GM19395 (cell line): ENCODE measurements around the gene ARMCX1.
A peak's percentile ranks its signal among the peaks of the same experiment; 100 is the strongest.
"Not testable (repeated sequence)": the region's sequence is repeated elsewhere in the genome, so short reads cannot be mapped to it uniquely, and the experiment has no call there.

Experiments used
- ATAC-seq: cut with Tn5 transposase; IDR thresholded peaks from one replicate; pipeline ENCODE4 v1.9.1; 2021; ENCODE audit warnings: mild to moderate bottlenecking, moderate library complexity; ENCODE audit not compliant: unreplicated experiment

ARMCX1 gene

GRCh38 chrX:101550362-101550750 is at the start of gene ARMCX1:
ARMCX1 (plus strand) TSS chrX:101550547; CDS start chrX:101552931, 2,384 bp downstream.
- no peak for ATAC-seq

DNA sequence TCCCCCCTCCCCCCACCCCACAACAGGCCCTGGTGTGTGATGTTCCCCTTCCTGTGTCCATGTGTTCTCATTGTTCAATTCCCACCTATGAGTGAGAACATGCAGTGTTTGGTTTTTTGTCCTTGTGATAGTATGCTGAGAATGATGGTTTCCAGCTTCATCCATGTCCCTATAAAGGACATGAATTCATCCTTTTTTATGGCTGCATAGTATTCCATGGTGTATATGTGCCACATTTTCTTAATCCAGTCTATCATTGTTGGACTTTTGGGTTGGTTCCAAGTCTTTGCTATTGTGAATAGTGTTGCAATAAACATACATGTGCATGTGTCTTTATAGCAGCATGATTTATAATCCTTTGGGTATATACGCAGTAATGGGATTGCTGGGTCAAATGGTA is 47.4 kb upstream of the ARMCX1 start:
- ATAC-seq: not testable (repeated sequence)

GRCh38 chrX:101507372-101507771 is 43.0 kb upstream of the ARMCX1 start:
- no peak for ATAC-seq

DNA sequence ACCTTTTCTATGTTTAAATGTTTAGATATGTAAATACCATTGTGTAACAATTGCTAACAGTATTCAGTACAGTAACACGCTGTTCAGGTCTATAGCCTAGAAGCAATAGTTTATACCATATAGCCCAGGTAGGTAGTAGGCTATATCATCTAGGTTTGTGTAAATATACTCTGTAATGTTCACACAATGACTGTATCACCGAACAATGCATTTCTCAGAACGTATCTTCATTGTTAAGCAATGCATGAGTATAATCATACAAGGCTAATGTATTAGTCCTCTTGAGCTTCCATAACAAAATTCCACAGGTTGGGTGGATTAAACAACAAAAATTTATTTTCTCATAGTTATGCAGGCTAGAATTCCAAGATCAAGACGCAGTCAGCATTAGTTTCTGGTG is 42.4 kb upstream of the ARMCX1 start:
- no peak for ATAC-seq

DNA sequence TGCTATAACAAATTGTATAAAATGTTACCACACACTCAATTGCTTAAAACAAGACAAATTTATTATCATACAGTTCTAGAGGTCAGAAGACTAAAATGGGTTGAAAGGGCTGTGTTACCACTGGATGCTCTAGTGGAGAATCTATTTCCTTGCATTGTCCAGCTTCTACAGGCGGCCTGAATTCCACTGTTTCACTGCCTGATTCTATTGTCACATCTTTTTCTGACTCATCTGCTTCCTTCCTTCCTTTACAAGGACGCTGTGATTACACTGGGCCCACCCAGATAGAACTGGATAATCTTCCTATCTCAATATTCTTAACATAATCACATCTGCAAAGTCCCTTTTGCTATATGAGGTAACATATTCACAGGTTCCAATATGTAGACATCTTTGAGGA is 19.4 kb upstream of the ARMCX1 start:
- ATAC-seq: no peak

GRCh38 chrX:101539116-101539515 is 11.2 kb upstream of the ARMCX1 start:
- ATAC-seq: no peak

DNA sequence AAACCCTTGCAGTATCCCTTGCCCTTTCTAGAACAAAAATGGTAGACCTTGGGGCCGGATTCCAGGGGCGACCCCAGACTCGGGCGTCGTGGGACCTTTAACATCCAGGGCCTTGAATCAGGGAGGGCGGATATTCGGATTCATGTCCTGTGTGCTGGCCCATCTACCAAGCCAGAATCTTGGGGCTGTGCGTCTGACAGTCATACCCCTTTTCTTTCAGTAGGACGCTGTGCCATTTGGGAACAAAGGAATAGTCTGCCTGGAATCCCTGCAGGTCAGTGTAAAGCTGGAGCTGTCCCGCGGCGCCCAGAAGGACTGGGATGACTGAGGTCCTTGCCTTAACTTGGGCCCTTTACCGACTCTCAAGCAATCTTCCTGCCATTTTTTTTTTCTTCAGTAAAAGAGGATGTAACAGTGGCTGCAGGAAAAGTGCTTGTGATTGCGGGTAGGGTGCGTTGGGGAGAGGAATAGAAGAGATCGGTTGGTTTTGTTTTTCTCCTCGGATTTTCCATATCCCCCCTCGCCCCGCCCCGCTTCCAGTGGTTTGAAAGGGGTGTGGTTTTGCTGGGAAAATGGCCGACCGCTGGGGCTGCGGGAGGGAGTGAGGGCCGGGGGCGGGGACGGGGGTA is 518 bp downstream of the ARMCX1 start:
- no peak for ATAC-seq

DNA sequence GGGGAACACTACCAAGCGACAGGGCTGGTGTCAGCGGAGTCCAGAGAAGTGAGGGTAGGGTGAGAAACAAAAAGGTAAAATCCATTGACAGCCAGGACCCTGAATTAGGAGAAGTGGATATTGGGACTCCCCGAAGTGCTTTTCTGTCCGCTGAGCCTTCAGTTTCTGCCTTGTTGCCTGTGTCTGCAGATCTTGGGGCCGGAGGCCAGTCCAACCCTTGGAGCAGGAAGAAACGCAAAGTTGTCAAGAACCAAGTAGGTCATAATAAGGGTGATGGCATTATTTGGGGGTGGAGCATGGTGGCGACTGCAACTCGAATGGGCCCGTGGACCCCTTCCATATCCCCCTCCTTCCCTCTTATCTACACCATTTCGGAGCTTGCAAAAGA is 1.0 kb downstream of the ARMCX1 start:
- no peak for ATAC-seq

GRCh38 chrX:101552714-101553113 is 2.4 kb downstream of the ARMCX1 start:
- ATAC-seq: no peak

GRCh38 chrX:101564651-101565050 is 14.3 kb downstream of the ARMCX1 start:
- ATAC-seq: no peak

DNA sequence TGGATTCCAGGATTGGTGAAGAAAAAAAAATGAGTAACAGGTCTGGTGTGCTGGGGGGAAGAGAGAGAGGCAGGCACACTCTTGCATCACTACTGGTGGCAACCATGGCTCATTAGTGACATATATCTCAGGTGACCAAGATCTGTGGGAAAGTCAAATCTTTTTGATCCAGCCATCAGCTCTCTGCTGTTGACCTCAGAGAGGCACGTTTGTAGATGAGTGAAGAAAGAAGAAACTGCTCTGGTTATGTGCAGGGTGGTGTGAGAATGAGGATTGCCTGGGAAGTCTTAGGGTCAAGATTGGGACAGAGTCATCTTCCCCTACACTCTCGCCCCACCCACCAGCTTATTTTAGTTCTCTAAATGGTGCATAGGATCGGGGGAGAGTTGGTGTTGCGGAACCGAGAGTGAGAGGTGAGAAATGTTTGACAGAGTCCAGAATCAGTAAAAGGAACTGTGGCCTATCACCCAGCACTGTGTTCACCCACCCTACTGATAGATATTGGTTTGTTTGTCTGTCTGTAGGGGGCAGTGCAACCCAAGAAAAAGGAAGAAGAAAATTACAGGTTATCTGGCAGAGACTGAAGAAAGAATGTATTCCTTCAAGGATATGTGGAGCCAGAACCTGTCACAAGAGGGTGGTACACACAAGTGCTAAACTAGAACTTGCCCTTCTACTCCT is 45.5 kb downstream of the ARMCX1 start:
- peak; percentile 100 for ATAC-seq

DNA sequence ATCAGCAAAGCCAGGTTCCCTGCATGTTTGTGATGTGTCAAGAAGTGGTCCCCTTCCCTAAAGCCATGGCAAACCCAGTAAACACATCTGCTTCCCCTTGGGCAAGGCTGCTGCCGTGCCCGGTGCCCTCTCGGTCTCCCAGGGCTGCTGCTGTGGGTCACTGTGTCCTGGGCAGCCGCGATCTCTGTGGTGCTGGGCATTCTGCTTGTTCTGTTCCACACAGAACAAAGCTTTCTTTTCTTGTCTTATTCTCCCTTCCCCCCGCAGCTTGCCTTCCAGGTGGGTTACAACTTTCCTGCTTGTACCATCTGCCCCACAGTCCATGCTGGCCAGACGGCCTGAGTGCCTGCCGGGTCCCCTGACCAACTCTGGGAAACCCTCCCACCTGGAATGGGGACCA is 49.2 kb downstream of the ARMCX1 start:
- not testable (repeated sequence) for ATAC-seq

GRCh38 chrX:101602077-101602476 is 51.7 kb downstream of the ARMCX1 start:
- no peak for ATAC-seq
